Neural progenitor cell (in vitro differentiated cells): Measurements from ENCODE around the gene UGT1A8. TPM values are rescaled to one million over a fixed set of nuclear protein-coding genes. Genes with fewer than 3 reads are reported as not detected.

Source experiments
- DNase-seq: peaks from one replicate; pipeline ENCODE4 v3.0.0-alpha.2; 2016; ENCODE audit warnings: low spot score
- H2AFZ ChIP-seq: fragments of 200-600 bp; sonication (generic); replicated peaks from 2 replicates; pipeline ENCODE4 v1.6.1; 2016; ENCODE audit warnings: antibody characterized with exemption
- H3F3A ChIP-seq: fragments of 200-600 bp; sonication (generic); 2 replicates; pipeline ENCODE4 v1.6.1; 2016; ENCODE audit warnings: antibody characterized with exemption, low read depth
- H3K27ac ChIP-seq: fragments of 200-600 bp; sonication (generic); 2 replicates; pipeline ENCODE4 v1.5.1; 2016; ENCODE audit warnings: mild to moderate bottlenecking
- H3K27me3 ChIP-seq: fragments of 200-600 bp; sonication (generic); 2 replicates; pipeline ENCODE4 v1.6.1; 2016; ENCODE audit warnings: mild to moderate bottlenecking, moderate library complexity
- H3K36me3 ChIP-seq: fragments of 200-600 bp; sonication (generic); 2 replicates; pipeline ENCODE4 v1.5.1; 2016
- H3K4me1 ChIP-seq: fragments of 200-600 bp; sonication (generic); 2 replicates; pipeline ENCODE4 v1.6.1; 2016; ENCODE audit warnings: mixed run types
- H3K4me2 ChIP-seq: fragments of 200-600 bp; sonication (generic); 2 replicates; pipeline ENCODE4 v1.6.1; 2016
- H3K4me3 ChIP-seq: fragments of 200-600 bp; sonication (generic); 2 replicates; pipeline ENCODE4 v1.5.1; 2016
- H3K79me2 ChIP-seq: fragments of 200-600 bp; sonication (generic); 2 replicates; pipeline ENCODE4 v1.6.1; 2016; ENCODE audit warnings: low read depth
- H3K9ac ChIP-seq: fragments of 200-600 bp; sonication (generic); 2 replicates; pipeline ENCODE4 v1.6.1; 2016
- H3K9me3 ChIP-seq: fragments of 200-600 bp; sonication (generic); 2 replicates; pipeline ENCODE4 v1.5.1; 2016; ENCODE audit warnings: low read depth
- H4K20me1 ChIP-seq: fragments of 200-600 bp; sonication (generic); 2 replicates; pipeline ENCODE4 v1.6.1; 2016; ENCODE audit warnings: low read depth
- H3K27ac Mint-ChIP-seq: 3 replicates; pipeline ENCODE4 v1.8.0; 2021; ENCODE audit warnings: mixed read lengths
- H3K27me3 Mint-ChIP-seq: 2 replicates; pipeline ENCODE4 v1.8.0; 2022; ENCODE audit warnings: low read depth, mild to moderate bottlenecking, inconsistent platforms, moderate library complexity, mixed read lengths; ENCODE audit not compliant: insufficient read depth
- H3K36me3 Mint-ChIP-seq: 3 replicates; pipeline ENCODE4 v1.8.0; 2021; ENCODE audit warnings: mixed read lengths
- H3K4me1 Mint-ChIP-seq: 3 replicates; pipeline ENCODE4 v1.8.0; 2021; ENCODE audit warnings: mixed read lengths
- H3K4me3 Mint-ChIP-seq: 3 replicates; pipeline ENCODE4 v1.8.0; 2021; ENCODE audit warnings: mild to moderate bottlenecking, moderate library complexity, mixed read lengths
- H3K9me3 Mint-ChIP-seq: 3 replicates; pipeline ENCODE4 v1.8.0; 2020; ENCODE audit warnings: mixed read lengths
- EZH2 ChIP-seq: fragments of 200-600 bp; sonication (generic); IDR thresholded peaks from 2 replicates; pipeline ENCODE4 v1.6.1; 2017; ENCODE audit warnings: antibody characterized with exemption, mild to moderate bottlenecking, moderate library complexity
- EZH2phosphoT487 ChIP-seq: fragments of 200-600 bp; sonication (generic); IDR thresholded peaks from 2 replicates; pipeline ENCODE4 v1.6.1; 2017; ENCODE audit warnings: antibody characterized with exemption
- total RNA-seq: library from RNA; depleted of rRNA; stranded (reverse); fragments of >200 nt; gene quantifications from 2 replicates; pipeline ENCODE4 v1.2.3, GENCODE V29; 2015; ENCODE audit warnings: low replicate concordance
- TF ChIP-seq, protein P1 (sequence below): fragments of 200-600 bp; sonication (generic); IDR thresholded peaks from 2 replicates; pipeline ENCODE4 v1.5.1; 2017; ENCODE audit warnings: antibody characterized with exemption, mild to moderate bottlenecking

The UGT1A8 gene
- total RNA-seq, 1 donor from 2014 or later, result not detected

DNA sequence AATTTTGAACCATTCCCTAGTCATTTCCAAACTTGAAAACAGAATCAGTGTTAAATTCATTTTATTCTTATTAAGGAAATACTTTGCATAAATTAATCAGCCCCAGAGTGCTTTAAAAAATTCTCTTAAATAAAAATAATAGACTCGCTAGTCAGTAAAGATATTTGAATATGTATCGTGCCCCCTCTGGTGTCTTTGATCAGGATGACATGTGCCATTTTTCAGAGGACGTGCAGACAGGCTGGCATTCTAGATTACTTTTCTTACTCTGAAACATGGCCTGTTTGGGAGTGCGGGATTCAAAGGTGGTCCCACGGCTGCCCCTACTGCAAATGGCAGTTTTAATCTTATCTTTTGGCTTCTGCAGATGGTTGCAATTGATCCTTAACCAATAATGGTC, 155.2 kb downstream of the UGT1A8 start:
- no peak for DNase-seq
- Histone ChIP-seq H2AFZ (no peak overlapping the region), H3K27me3 (no peaks in the 10 kb centered on the region), H3K36me3 (no peaks in the 10 kb centered on the region), H3F3A (no peaks in the 10 kb centered on the region), H3K4me3 (no peak overlapping the region), H3K9me3 (no peaks in the 10 kb centered on the region), H3K4me2 (no peak overlapping the region), H3K9ac (no peak overlapping the region), H4K20me1 (no peaks in the 10 kb centered on the region), H3K27ac (no peak overlapping the region), H3K79me2 (no peaks in the 10 kb centered on the region), H3K4me1 (no peaks in the 10 kb centered on the region)
- H3K36me3 Mint-ChIP-seq, result peaks cover 5% of the 10 kb centered on the region
- H3K27ac Mint-ChIP-seq, result no peak overlapping the region
- H3K9me3 Mint-ChIP-seq, result peaks cover 28% of the 10 kb centered on the region
- peaks cover 7% of the 10 kb centered on the region for H3K27me3 Mint-ChIP-seq
- no peak overlapping the region for H3K4me3 Mint-ChIP-seq
- peaks cover 7% of the 10 kb centered on the region for H3K4me1 Mint-ChIP-seq
- TF ChIP-seq EZH2phosphoT487 (no peak), EZH2 (no peak)
- TF ChIP-seq, protein P1, sequence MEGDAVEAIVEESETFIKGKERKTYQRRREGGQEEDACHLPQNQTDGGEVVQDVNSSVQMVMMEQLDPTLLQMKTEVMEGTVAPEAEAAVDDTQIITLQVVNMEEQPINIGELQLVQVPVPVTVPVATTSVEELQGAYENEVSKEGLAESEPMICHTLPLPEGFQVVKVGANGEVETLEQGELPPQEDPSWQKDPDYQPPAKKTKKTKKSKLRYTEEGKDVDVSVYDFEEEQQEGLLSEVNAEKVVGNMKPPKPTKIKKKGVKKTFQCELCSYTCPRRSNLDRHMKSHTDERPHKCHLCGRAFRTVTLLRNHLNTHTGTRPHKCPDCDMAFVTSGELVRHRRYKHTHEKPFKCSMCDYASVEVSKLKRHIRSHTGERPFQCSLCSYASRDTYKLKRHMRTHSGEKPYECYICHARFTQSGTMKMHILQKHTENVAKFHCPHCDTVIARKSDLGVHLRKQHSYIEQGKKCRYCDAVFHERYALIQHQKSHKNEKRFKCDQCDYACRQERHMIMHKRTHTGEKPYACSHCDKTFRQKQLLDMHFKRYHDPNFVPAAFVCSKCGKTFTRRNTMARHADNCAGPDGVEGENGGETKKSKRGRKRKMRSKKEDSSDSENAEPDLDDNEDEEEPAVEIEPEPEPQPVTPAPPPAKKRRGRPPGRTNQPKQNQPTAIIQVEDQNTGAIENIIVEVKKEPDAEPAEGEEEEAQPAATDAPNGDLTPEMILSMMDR, result no peak

DNA sequence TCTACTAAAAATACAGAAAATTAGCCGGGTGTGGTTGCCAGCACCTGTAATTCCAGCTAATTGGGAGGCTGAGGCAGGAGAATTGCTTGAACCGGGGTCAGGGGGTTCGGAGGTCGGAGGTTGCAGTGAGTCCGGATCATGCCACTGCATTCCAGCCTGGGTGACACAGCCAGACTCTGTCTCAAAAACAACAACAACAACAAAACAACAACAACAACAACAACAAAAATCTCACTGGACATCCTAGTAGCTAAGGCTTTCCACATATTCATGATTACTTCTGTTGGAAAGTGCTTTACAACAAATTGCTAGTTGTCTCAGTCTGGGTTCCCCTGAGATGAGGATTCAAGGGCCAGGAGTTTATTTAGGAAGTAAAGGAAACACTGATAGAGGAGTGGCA, 156.4 kb downstream of the UGT1A8 start:
- H3K27me3 ChIP-seq, result no peaks in the 10 kb centered on the region
- TF ChIP-seq EZH2phosphoT487 (no peak), EZH2 (no peak)
- TF ChIP-seq, protein P1, result no peak
- peaks cover 3% of the 10 kb centered on the region for H3K36me3 Mint-ChIP-seq
- no peaks in the 10 kb centered on the region for H3K79me2 ChIP-seq
- no peak overlapping the region for H3K4me2 ChIP-seq
- H3K4me3 ChIP-seq, result no peak overlapping the region
- no peak overlapping the region for H3K4me3 Mint-ChIP-seq
- no peaks in the 10 kb centered on the region for H3K9me3 ChIP-seq
- no peak for DNase-seq
- H4K20me1 ChIP-seq, result no peaks in the 10 kb centered on the region
- H3K27ac Mint-ChIP-seq, result no peak overlapping the region
- peaks cover 7% of the 10 kb centered on the region for H3K27me3 Mint-ChIP-seq
- peaks cover 26% of the 10 kb centered on the region for H3K9me3 Mint-ChIP-seq
- no peaks in the 10 kb centered on the region for H3K4me1 Mint-ChIP-seq
- no peak overlapping the region for H3K9ac ChIP-seq
- H2AFZ ChIP-seq, result no peak overlapping the region
- no peaks in the 10 kb centered on the region for H3K4me1 ChIP-seq
- H3F3A ChIP-seq, result no peaks in the 10 kb centered on the region
- no peaks in the 10 kb centered on the region for H3K36me3 ChIP-seq
- no peak overlapping the region for H3K27ac ChIP-seq

DNA sequence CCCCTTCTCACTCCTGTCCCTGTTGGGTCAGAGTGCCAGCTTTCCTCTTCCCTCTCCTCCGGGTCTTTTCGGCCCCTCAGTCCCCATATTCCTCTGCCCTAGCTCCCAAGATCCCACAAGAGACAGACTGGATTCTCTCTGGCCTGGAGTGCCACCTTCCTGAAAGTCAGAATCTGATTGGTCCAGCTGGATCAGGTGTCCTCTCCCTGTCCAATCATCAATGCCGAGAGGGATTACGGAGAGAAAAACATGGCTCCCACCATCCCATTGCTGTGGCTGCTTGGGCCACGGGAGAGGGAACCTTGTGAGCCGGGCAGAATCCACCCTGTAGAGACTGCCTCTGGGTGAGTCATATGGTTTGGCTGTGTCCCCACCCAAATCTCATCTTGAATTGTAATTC, 158.0 kb downstream of the UGT1A8 start:
- TF ChIP-seq EZH2phosphoT487 (no peak), EZH2 (no peak)
- TF ChIP-seq, protein P1, result no peak
- Histone ChIP-seq H3K27ac (no peak overlapping the region), H3K4me3 (no peak overlapping the region), H3K9me3 (no peaks in the 10 kb centered on the region), H3K27me3 (no peaks in the 10 kb centered on the region), H2AFZ (no peak overlapping the region), H3K4me1 (no peaks in the 10 kb centered on the region), H3K9ac (no peak overlapping the region), H3K36me3 (no peaks in the 10 kb centered on the region), H3F3A (no peaks in the 10 kb centered on the region), H4K20me1 (no peaks in the 10 kb centered on the region), H3K4me2 (no peak overlapping the region), H3K79me2 (no peaks in the 10 kb centered on the region)
- Mint-ChIP-seq H3K27ac (no peak overlapping the region), H3K9me3 (peaks cover 23% of the 10 kb centered on the region), H3K4me3 (no peak overlapping the region), H3K36me3 (peaks cover 3% of the 10 kb centered on the region), H3K4me1 (no peaks in the 10 kb centered on the region), H3K27me3 (peaks cover 9% of the 10 kb centered on the region)
- DNase-seq, result no peak

DNA sequence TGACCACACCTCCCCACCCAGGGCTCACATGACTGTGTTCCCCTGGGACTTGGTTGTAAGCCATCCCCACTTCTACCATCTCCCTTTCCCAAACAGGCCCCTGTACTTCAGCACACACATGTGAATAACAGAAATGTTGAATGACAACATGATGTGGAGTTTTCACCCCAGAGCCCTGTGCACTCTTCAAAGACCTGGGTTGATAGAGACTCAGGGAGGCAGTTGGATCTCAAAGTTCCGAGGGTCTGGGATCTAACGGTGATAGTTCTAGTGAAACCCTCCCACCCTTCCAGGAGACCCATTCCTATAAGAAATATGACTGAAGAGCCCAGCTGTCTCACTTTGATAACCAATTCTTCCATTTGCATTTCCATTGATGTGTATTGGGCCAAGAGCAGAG, 160.6 kb downstream of the UGT1A8 start, which contains the start of gene MROH2A:
MROH2A (plus strand) TSS at position 301 of the 400 bp plus-strand sequence. CDS start 1,029 bp downstream, outside the sequence.
- peaks cover 16% of the 10 kb centered on the region for H3K9me3 Mint-ChIP-seq
- no peaks in the 10 kb centered on the region for H4K20me1 ChIP-seq
- no peak within 1 kb of the TSS for H3K4me3 ChIP-seq
- H3K4me1 ChIP-seq, result no peaks in the 10 kb centered on the region
- no peak within 1 kb of the TSS for H3K27ac Mint-ChIP-seq
- H3K4me2 ChIP-seq, result no peak within 1 kb of the TSS
- H3K9me3 ChIP-seq, result no peaks in the 10 kb centered on the region
- H3K4me3 Mint-ChIP-seq, result no peak within 1 kb of the TSS
- no peak for DNase-seq
- no peaks in the 10 kb centered on the region for H3K36me3 ChIP-seq
- no peak within 1 kb of the TSS for H3K27ac ChIP-seq
- no peak for TF ChIP-seq EZH2
- TF ChIP-seq, protein P1, result no peak
- no peaks in the 10 kb centered on the region for H3K4me1 Mint-ChIP-seq
- no peak within 1 kb of the TSS for H2AFZ ChIP-seq
- H3K9ac ChIP-seq, result no peak within 1 kb of the TSS
- no peaks in the 10 kb centered on the region for H3F3A ChIP-seq
- peaks cover 2% of the 10 kb centered on the region for H3K36me3 Mint-ChIP-seq
- peaks cover 7% of the 10 kb centered on the region for H3K27me3 Mint-ChIP-seq
- H3K79me2 ChIP-seq, result no peaks in the 10 kb centered on the region
- no peaks in the 10 kb centered on the region for H3K27me3 ChIP-seq
